HepG2 (cell line): ENCODE results near the gene LIMA1. TPM values are rescaled to one million over a fixed set of nuclear protein-coding genes. Genes with fewer than 3 reads are reported as not detected.
A peak's percentile ranks its signal among the peaks of the same experiment; 100 is the strongest.

Source experiments
- ATAC-seq: fragments of 200-7000 bp; cut with Tn5 transposase; 3 replicates; pipeline ENCODE4 v1.9.1; 2020; ENCODE audit warnings: mild to moderate bottlenecking, moderate library complexity
- BruUV-seq: library from RNA; stranded (reverse); fragments of 400-500 nt; replicated peaks from 2 replicates; lab custom pipeline; 2021; lab: Mats Ljungman, UMichigan
- CTCF ChIA-PET: fragments of 300-600 bp; formaldehyde crosslinking; extraction: SDS; loops from one replicate; lab custom pipeline; 2021; ENCODE audit warnings: low total read pairs, inconsistent platforms, low intra/inter-chr PET ratio; lab: Yijun Ruan, JAX
- POLR2A ChIA-PET: fragments of 350-600 bp; sonication (Branson Sonifier 250); formaldehyde crosslinking; loops from one replicate; lab custom pipeline; 2020; ENCODE audit warnings: antibody characterized with exemption, inconsistent platforms; lab: Yijun Ruan, JAX
- DNase-seq: peaks from one replicate; pipeline ENCODE4 v3.0.0-alpha.2; 2015; ENCODE audit warnings: low spot score
- FAIRE-seq: peaks from 3 replicates; lab custom pipeline; 2011; peaks lifted over from hg19 to GRCh38; lab: Jason Lieb, UNC
- H2AFZ ChIP-seq: one replicate; pipeline ENCODE4 v1.6.1; 2011; ENCODE audit warnings: low read length, inconsistent platforms
- H3K27ac ChIP-seq: fragments of 300-600 bp; 3 replicates; pipeline ENCODE4 v1.8.0; 2011; ENCODE audit warnings: mixed run types, mild to moderate bottlenecking, mixed read lengths, low read length, inconsistent platforms; ENCODE audit not compliant: insufficient read depth; ENCODE audit errors: extremely low read length
- H3K27me3 ChIP-seq, 2 experiments: fragments of 200-600 bp in 1 of 2; 2 replicates in 1 of 2; 3 replicates in 1 of 2; pipeline versions ENCODE4 v1.6.0 to v1.8.0; 2011; ENCODE audit warnings: low read length in 2 of 2, mild to moderate bottlenecking in 2 of 2, moderate library complexity in 2 of 2, inconsistent platforms in 1 of 2; ENCODE audit not compliant: insufficient read depth in 2 of 2, control insufficient read depth in 1 of 2
- H3K36me3 ChIP-seq, 2 experiments: fragments of 200-600 bp in 1 of 2; replicated peaks in 1 of 2; 2 replicates in 1 of 2; 3 replicates in 1 of 2; pipeline versions ENCODE4 v1.5.1 to v1.8.0; 2011; ENCODE audit warnings: low read length in 2 of 2, inconsistent platforms in 1 of 2; ENCODE audit not compliant: insufficient read depth in 2 of 2, control insufficient read depth in 1 of 2
- H3K4me1 ChIP-seq: 2 replicates; pipeline ENCODE4 v1.5.1; 2012; ENCODE audit warnings: low read length, inconsistent platforms; ENCODE audit not compliant: insufficient read depth
- H3K4me2 ChIP-seq: 2 replicates; pipeline ENCODE4 v1.6.0; 2011; ENCODE audit warnings: low read depth, low read length, inconsistent platforms
- H3K4me3 ChIP-seq, 3 experiments: fragments of 200-600 bp in 1 of 3; sonication (generic), shearing (Covaris generic) in 1 of 3; replicated peaks in 1 of 3; 2 replicates each; pipeline ENCODE4 v1.5.1; 2011 to 2016; ENCODE audit warnings: low read length in 3 of 3, inconsistent platforms in 2 of 3, low read depth in 2 of 3, mild to moderate bottlenecking in 2 of 3, control low read depth in 1 of 3, mixed read lengths in 1 of 3; ENCODE audit not compliant: insufficient read depth in 1 of 3
- H3K79me2 ChIP-seq: one replicate; pipeline ENCODE4 v1.6.1; 2011; ENCODE audit warnings: low read length, inconsistent platforms; ENCODE audit not compliant: insufficient read depth
- H3K9ac ChIP-seq: 2 replicates; pipeline ENCODE4 v1.6.0; 2011; ENCODE audit warnings: mild to moderate bottlenecking, low read depth, low read length, inconsistent platforms; ENCODE audit not compliant: insufficient read depth
- H3K9me3 ChIP-seq: 2 replicates; pipeline ENCODE4 v1.5.1; 2012; ENCODE audit warnings: mild to moderate bottlenecking, low read length
- H4K20me1 ChIP-seq: 2 replicates; pipeline ENCODE4 v1.6.0; 2011; ENCODE audit warnings: inconsistent platforms, mild to moderate bottlenecking, low read length, moderate library complexity; ENCODE audit not compliant: insufficient read depth
- ATF5 ChIP-seq: sonication (generic); formaldehyde crosslinking; IDR thresholded peaks from 2 replicates; pipeline ENCODE4 v1.4.0; 2020; ENCODE audit warnings: mild to moderate bottlenecking, low read depth, missing genetic modification reagents
- CEBPB ChIP-seq: IDR thresholded peaks from 2 replicates; pipeline ENCODE4 v1.6.1; 2011; ENCODE audit warnings: low read depth, low read length, improper control_type of control experiment, borderline replicate concordance
- CEBPG ChIP-seq: IDR thresholded peaks from 2 replicates; pipeline ENCODE4 v1.6.1; 2016
- FOXA1 ChIP-seq, 2 experiments: fragments of 450-650 bp in 1 of 2; sonication (generic) in 1 of 2; formaldehyde crosslinking in 1 of 2; IDR thresholded peaks; 2 replicates each; pipeline versions ENCODE4 v1.4.0 to v1.6.1; 2016 to 2020; ENCODE audit warnings: missing genetic modification reagents in 1 of 2
- HIC2 ChIP-seq: sonication (generic); formaldehyde crosslinking; IDR thresholded peaks from 2 replicates; pipeline ENCODE4 v1.9.0; 2022; ENCODE audit warnings: low read depth, missing genetic modification reagents
- KDM2A ChIP-seq: sonication (generic); formaldehyde crosslinking; IDR thresholded peaks from 2 replicates; pipeline ENCODE4 v1.4.0; 2020; ENCODE audit warnings: low read depth, missing genetic modification reagents, borderline replicate concordance
- MEIS2 ChIP-seq: sonication (generic); formaldehyde crosslinking; IDR thresholded peaks from 2 replicates; pipeline ENCODE4 v1.9.0; 2021; ENCODE audit warnings: mild to moderate bottlenecking, missing genetic modification reagents
- MXD4 ChIP-seq: IDR thresholded peaks from 2 replicates; pipeline ENCODE4 v1.6.1; 2016; ENCODE audit warnings: mild to moderate bottlenecking, missing biosample characterization, missing genetic modification reagents
- PLRG1 ChIP-seq: fragments of 450-650 bp; conservative IDR thresholded peaks from 2 replicates; pipeline ENCODE4 v1.6.1; 2016
- SNRNP70 ChIP-seq: fragments of 200-400 bp; formaldehyde crosslinking; IDR thresholded peaks from 2 replicates; pipeline ENCODE4 v1.6.1; 2017; ENCODE audit warnings: mild to moderate bottlenecking, low read depth, low read length, moderate library complexity
- ZBTB26 ChIP-seq: IDR thresholded peaks from 2 replicates; pipeline ENCODE4 v1.6.1; 2016; ENCODE audit warnings: missing compliant biosample characterization, missing genetic modification reagents, borderline replicate concordance
- ZNF260 ChIP-seq: sonication (generic); formaldehyde crosslinking; IDR thresholded peaks from 2 replicates; pipeline ENCODE4 v1.4.0; 2020; ENCODE audit warnings: missing genetic modification reagents, low read depth, mild to moderate bottlenecking, borderline replicate concordance
- ZNF7 ChIP-seq: IDR thresholded peaks from 2 replicates; pipeline ENCODE4 v1.6.1; 2016; ENCODE audit warnings: missing biosample characterization, missing genetic modification reagents
- ZNF713 ChIP-seq: sonication (generic); formaldehyde crosslinking; IDR thresholded peaks from 2 replicates; pipeline ENCODE4 v1.4.0; 2020; ENCODE audit warnings: mild to moderate bottlenecking, missing genetic modification reagents
- WGBS: methylation state at CpG from one replicate; pipeline ENCODE4 v1.1.6; 2017; ENCODE audit warnings: low lambda C conversion rate; 5-methylcytosine and 5-hydroxymethylcytosine counted together
- in situ Hi-C: cut with HindIII; loops from 2 replicates; pipeline ENCODE4 v1.10.0; 2017; ENCODE audit warnings: low pct_unique_long_range_greater_than_20kb; ENCODE audit not compliant: extremely low pct_ligation_motif_present
- intact Hi-C: fragments of 100-400 bp; cut with micrococcal nuclease; formaldehyde crosslinking; loops from one replicate; pipeline ENCODE4 v1.10.0; 2022; ENCODE audit not compliant: unreplicated experiment
- polyA plus RNA-seq, 8 experiments: library from polyadenylated mRNA; depleted of rRNA in 3 of 8; stranded (reverse) in 7 of 8; unstranded in 1 of 8; fragments of >200 nt; fragmentation: Illumina TruSeq in 4 of 8; extraction: Trizol in 4 of 8; gene quantifications; 2 replicates each; pipeline versions ENCODE4 v1.2.1 to v1.2.3, GENCODE V29; 2011 to 2016; ENCODE audit warnings: low read depth in 4 of 8, missing spikeins in 1 of 8, mixed read lengths in 1 of 8; ENCODE audit not compliant: insufficient read depth in 1 of 8
- total RNA-seq, 5 experiments: library from RNA; depleted of rRNA; stranded (reverse); fragments of >200 nt; fragmentation: Illumina TruSeq; extraction: Trizol; gene quantifications; 2 replicates each; pipeline ENCODE4 v1.2.3, GENCODE V29; 2016; ENCODE audit warnings: low read depth in 1 of 5
- TF ChIP-seq, protein P1 (sequence below): IDR thresholded peaks from 2 replicates; pipeline ENCODE4 v1.6.1; 2016; ENCODE audit warnings: control low read depth

LIMA1 gene
- total and polyA plus RNA-seq, 2 of the 13 experiments (the other 11 are each of a cell fraction or from before 2014, with no cell fraction given): 13.0 to 19.8 TPM

- POLR2A ChIA-PET: interaction anchor here (0.7 to 1.1 kb wide), 2 partner anchors 13 to 43 kb away, joined by 3 read pairs; partner anchors contain the start of gene LIMA1
- no TSS peak for BruUV-seq
- Histone ChIP-seq H3K9ac (no peak overlapping the region), H4K20me1 (no peaks in the 10 kb centered on the region), H3K27ac (no peak overlapping the region), H3K4me1 (peaks cover 18% of the 10 kb centered on the region), H3K4me2 (peak overlapping the region; percentile 36), H2AFZ (no peak overlapping the region), H3K9me3 (no peaks in the 10 kb centered on the region), H3K27me3 (no peaks in the 10 kb centered on the region), H3K79me2 (no peaks in the 10 kb centered on the region), H3K4me3 (no peak overlapping the region), H3K36me3 (no peaks in the 10 kb centered on the region)
- no peak for FAIRE-seq
- peak; percentile 52; the same call in 2 of the 3 replicates for ATAC-seq
- intact Hi-C loops: no loop called here
- in situ Hi-C loops: no loop called here
- peak; percentile 65 for DNase-seq
- TF ChIP-seq CEBPG (CRISPR knock-in tag) (peak; percentile 54), CEBPB (peak; percentile 69; the same call in 1 of the 2 replicates), ZNF713 (CRISPR knock-in tag) (no peak), KDM2A (no peak), FOXA1 (IDR thresholded peaks at IDR 0.05) (no peak), FOXA1 (CRISPR knock-in tag; IDR thresholded peaks at IDR 0.05) (peak; percentile 40; the same call in 1 of the 2 replicates), HIC2 (CRISPR knock-in tag) (no peak), PLRG1 (no peak), MEIS2 (no peak), MXD4 (CRISPR knock-in tag) (no peak), ZNF7 (CRISPR knock-in tag) (no peak), ZNF260 (CRISPR knock-in tag) (no peak), ATF5 (CRISPR knock-in tag) (no peak), ZBTB26 (CRISPR knock-in tag) (no peak), SNRNP70 (no peak)
- TF ChIP-seq, protein P1, sequence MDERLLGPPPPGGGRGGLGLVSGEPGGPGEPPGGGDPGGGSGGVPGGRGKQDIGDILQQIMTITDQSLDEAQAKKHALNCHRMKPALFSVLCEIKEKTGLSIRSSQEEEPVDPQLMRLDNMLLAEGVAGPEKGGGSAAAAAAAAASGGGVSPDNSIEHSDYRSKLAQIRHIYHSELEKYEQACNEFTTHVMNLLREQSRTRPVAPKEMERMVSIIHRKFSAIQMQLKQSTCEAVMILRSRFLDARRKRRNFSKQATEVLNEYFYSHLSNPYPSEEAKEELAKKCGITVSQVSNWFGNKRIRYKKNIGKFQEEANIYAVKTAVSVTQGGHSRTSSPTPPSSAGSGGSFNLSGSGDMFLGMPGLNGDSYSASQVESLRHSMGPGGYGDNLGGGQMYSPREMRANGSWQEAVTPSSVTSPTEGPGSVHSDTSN (CRISPR knock-in tag): no peak
- TF ChIP-seq, all 625 proteins: peak for 3
- 39% methylated on average over 4 of the region's 4 CpGs for WGBS
- CTCF ChIA-PET: no interaction called here
Measured at GRCh38 chr12:50326590-50327284, 43.4 kb upstream of the LIMA1 start.
